ENCODE measurements around the gene CTH. TPM values are rescaled to one million over a fixed set of nuclear protein-coding genes. Genes with fewer than 3 reads are reported as not detected.
"Not testable (repeated sequence)": the region's sequence is repeated elsewhere in the genome, so short reads cannot be mapped to it uniquely, and the experiment has no call there.

CTH gene
- total RNA-seq, 6 experiments from 2014 or later: 32.3 to 85.7 (median 49.0) TPM

DNA sequence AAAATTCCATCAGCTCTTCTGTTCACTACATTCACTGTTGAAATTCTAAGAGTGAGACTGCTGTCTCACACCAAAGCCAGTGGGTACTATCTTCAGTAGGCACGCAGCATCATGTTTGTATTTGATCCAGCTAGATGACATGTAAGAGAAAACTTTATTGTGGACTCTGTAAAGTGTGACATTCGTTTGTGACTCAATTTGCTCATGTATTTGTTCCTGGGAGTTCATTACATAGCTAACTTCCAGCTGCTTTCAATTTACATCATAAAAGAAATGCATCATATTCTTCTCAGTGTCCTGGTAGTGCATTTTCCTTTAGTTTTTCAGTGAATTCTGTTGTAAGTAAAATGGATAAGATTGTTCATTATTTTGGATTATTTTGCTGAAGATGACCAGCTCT is 31.4 kb downstream of the CTH start:
- DNase-seq (no peak), ATAC-seq (no peak)
- Histone ChIP-seq H3K9me3 (no peaks in the 10 kb centered on the region), H3K36me3 (peaks cover 0 to 33% (median 6%) of the 10 kb centered on the region in 4 donors), H3K27ac (no peak overlapping the region), H3K4me1 (no peaks in the 10 kb centered on the region), H3K27me3 (no peaks in the 10 kb centered on the region), H3K4me3 (no peak overlapping the region)
- TF ChIP-seq POLR2A (IDR thresholded peaks at IDR 0.05): no peak
- TF ChIP-seq, protein P1, sequence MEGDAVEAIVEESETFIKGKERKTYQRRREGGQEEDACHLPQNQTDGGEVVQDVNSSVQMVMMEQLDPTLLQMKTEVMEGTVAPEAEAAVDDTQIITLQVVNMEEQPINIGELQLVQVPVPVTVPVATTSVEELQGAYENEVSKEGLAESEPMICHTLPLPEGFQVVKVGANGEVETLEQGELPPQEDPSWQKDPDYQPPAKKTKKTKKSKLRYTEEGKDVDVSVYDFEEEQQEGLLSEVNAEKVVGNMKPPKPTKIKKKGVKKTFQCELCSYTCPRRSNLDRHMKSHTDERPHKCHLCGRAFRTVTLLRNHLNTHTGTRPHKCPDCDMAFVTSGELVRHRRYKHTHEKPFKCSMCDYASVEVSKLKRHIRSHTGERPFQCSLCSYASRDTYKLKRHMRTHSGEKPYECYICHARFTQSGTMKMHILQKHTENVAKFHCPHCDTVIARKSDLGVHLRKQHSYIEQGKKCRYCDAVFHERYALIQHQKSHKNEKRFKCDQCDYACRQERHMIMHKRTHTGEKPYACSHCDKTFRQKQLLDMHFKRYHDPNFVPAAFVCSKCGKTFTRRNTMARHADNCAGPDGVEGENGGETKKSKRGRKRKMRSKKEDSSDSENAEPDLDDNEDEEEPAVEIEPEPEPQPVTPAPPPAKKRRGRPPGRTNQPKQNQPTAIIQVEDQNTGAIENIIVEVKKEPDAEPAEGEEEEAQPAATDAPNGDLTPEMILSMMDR (IDR thresholded peaks at IDR 0.05): no peak
- 65% methylated on average over 2 of the region's 2 CpGs for WGBS (ENCODE audit: insufficient coverage, low coverage, low lambda C conversion rate, missing lambda C conversion rate)
- intact Hi-C loops (cut with DNase I): no loop called here

DNA sequence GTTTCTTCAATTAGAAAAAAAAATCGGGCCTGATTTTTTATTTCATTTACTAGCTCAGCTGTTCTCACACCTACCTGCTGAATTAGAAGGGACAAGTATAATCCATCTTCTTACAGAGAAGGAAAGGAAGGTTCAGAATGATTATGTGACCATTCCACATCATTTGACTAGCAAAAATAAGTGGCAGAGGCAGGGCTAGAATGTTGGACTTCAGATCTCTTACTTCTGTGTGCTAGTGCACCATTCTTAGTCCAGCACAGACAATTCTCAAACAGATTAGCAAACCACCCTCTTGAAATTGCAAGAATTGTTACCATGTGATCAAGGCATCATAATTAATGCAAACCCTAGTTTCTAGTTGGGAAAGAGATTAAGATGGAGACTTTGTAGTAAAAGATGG is 32.7 kb downstream of the CTH start:
- Histone ChIP-seq H3K4me1 (no peaks in the 10 kb centered on the region), H3K9me3 (no peaks in the 10 kb centered on the region), H3K27ac (no peak overlapping the region), H3K36me3 (peaks cover 0 to 22% (median 6%) of the 10 kb centered on the region in 4 donors), H3K4me3 (no peak overlapping the region), H3K27me3 (no peaks in the 10 kb centered on the region)
- no peak for DNase-seq
- ATAC-seq: no peak
- 65% methylated on average over 1 of the region's 1 CpG for WGBS (ENCODE audit: insufficient coverage, low coverage, low lambda C conversion rate, missing lambda C conversion rate)
- no peak for TF ChIP-seq POLR2A (IDR thresholded peaks at IDR 0.05)
- TF ChIP-seq, protein P1 (IDR thresholded peaks at IDR 0.05): no peak
- intact Hi-C loops (cut with DNase I): no loop called here

DNA sequence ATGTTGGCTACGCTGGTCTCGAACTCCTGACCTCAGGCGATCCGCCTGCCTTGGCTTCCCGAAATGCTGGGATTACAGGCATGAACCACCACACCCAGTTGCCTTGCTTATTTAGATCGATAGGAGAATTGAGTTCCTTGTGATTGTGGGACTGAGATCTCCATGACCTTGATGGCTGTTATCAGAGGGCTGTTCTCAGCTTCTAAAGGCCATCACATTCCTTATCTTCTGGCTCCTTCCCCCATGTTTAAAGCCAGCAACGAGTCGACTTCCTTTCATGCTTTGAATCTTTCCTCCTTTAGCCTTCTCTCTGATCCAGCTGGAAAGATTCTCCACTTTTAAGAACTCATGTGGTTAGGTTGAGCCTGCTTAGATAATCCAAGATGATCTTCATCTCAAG is 38.0 kb downstream of the CTH start:
- Histone ChIP-seq H3K27me3 (no peaks in the 10 kb centered on the region), H3K4me1 (no peaks in the 10 kb centered on the region), H3K36me3 (no peaks in the 10 kb centered on the region), H3K4me3 (no peak overlapping the region), H3K27ac (no peak overlapping the region), H3K9me3 (no peaks in the 10 kb centered on the region)
- intact Hi-C loops (cut with DNase I): no loop called here
- DNase-seq: no peak
- ATAC-seq: no peak
- TF ChIP-seq, protein P1 (IDR thresholded peaks at IDR 0.05): no peak
- no peak for TF ChIP-seq POLR2A (IDR thresholded peaks at IDR 0.05)
- WGBS (ENCODE audit: insufficient coverage, low coverage, low lambda C conversion rate, missing lambda C conversion rate): 63% methylated on average over 6 of the region's 8 CpGs

DNA sequence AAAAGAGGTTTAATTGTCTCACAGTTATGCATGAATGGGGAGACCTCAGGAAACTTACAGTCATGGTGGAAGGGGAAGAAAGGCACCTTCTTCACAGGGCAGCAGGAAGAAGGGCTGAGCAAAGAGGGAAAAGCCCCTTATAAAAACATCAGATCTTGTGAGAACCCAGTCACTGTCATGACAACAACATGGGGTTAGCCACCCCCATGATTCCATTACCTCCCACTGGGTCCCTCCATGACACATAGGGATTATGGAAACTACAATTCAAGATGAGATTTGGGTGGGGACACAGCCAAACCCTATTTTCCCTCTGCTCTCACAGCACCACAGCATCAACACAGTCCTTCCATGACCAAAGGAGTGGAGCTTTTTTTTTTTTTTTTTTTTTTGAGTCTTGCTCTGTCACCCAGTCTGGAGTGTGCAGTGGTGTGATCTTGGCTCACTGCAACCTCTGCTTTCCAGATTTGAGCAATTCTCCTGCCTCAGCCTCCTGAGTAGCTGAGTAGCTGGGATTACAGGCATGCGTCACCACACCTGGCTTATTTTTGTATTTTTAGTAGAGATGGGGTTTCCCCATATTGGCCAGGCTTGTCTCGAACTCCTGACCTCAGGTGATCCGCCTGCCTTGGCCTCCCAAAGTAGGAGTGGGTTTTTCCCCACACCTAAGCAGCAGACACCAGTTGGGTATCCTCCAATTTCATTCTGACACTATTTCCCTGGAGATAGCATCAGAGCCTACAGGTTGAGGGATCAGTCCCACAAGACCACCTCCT is 41.3 kb downstream of the CTH start:
- H3K27me3 ChIP-seq; intact Hi-C loops (cut with DNase I); H3K36me3 ChIP-seq; H3K4me3 ChIP-seq; H3K27ac ChIP-seq; H3K4me1 ChIP-seq; H3K9me3 ChIP-seq; DNase-seq; ATAC-seq: not testable (repeated sequence)
- WGBS (ENCODE audit: insufficient coverage, low coverage, low lambda C conversion rate, missing lambda C conversion rate): 100% methylated on average over 2 of the region's 3 CpGs

DNA sequence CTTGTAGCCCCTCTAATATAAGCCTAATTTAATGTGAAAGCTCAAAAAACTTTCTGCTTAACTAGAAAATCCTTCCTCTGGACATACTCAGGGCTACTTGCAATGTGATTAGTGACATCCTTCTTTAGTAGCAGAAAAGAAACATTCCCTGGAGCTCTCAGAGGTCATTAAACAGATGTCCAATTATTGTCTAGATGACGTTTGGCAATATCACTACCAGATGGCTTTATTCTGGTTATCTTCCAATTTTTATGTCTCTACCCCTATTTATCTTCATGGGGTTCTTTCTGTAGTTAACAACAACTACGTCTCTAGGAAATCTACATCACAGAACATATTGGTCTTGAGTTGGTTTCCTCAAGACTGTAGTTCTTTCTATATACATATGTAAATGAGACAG is 44.2 kb downstream of the CTH start:
- Histone ChIP-seq H3K36me3 (no peaks in the 10 kb centered on the region), H3K4me1 (no peaks in the 10 kb centered on the region), H3K27ac (no peak overlapping the region), H3K4me3 (no peak overlapping the region), H3K27me3 (no peaks in the 10 kb centered on the region), H3K9me3 (no peaks in the 10 kb centered on the region)
- ATAC-seq (no peak), DNase-seq (no peak)
- TF ChIP-seq, protein P1 (IDR thresholded peaks at IDR 0.05): no peak
- TF ChIP-seq POLR2A (IDR thresholded peaks at IDR 0.05): no peak
- intact Hi-C loops (cut with DNase I): no loop called here
- 50% methylated on average over 2 of the region's 2 CpGs for WGBS (ENCODE audit: insufficient coverage, low coverage, low lambda C conversion rate, missing lambda C conversion rate)

Data from right lobe of liver (tissue), 6 donors.